ENCODE results near the gene FAM25C.
"Not testable (repeated sequence)": the region's sequence is repeated elsewhere in the genome, so short reads cannot be mapped to it uniquely, and the experiment has no call there.

The FAM25C gene

DNA sequence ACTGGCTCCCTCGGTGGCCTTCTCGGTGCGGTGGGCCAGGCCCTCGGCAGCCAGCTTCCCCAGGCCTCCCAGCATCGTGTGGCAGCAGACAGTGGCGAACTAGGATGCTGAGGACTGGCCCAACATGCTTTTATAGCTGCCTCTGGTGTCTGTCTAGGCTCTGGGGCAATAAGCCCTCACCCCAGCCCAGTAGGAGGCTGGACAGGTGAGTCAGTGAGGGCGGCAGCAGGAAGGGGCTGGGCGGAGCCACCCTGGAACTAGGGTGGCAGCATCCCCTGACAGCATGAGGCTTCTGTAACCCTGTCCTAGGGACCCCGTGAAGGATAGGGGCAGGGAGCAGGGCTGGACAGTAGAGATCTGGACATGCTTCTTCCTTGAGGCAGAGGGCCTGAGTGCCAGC lies at the start of gene FAM25C:
FAM25C (minus strand) TSS at position 101 of the 400 bp plus-strand sequence; CDS start at position 75, 26 bp downstream.
- not testable (repeated sequence) for DNase-seq

DNA sequence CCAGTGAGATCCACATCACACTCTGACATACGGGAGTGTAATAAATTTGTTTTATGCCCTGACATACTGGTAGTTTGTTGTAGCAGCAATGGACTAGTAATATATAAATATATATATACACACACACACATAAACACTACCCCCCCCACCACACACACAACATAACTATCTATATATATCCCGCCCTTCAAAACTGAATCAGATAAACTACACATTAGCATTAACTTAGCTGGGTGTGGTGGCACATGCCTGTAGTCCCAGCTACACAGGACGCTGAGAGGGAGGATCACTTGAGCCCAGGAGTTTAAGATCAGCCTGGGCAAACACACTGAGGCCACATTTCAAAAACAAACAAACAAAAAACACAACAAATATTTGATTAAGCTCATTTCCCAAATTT lies 45.0 kb upstream of the FAM25C start:
- DNase-seq: not testable (repeated sequence)

GRCh38 chr10:48031390-48031789 lies 31.8 kb upstream of the FAM25C start:
- not testable (repeated sequence) for DNase-seq

GRCh38 chr10:48002306-48002705 lies 2.7 kb upstream of the FAM25C start:
- not testable (repeated sequence) for DNase-seq

DNA sequence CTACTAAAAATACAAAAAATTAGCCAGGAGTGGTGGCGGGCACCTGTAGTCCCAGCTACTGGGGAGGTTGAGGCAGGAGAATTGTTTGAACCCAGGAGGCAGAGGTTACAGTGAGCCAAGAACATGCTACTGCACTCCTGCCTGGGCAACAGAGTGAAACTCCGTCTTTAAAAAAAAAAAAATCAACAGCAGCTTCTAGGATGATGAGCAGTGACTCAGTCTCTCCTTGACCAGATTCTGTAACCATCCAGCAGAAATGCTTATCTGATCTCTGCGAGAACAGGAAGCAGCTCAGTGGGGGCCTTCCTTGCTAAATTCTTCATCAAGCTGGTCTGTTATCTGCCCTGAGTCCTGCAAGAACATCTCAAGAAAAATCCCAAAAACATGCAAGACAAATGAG lies 5.5 kb downstream of the FAM25C start:
- not testable (repeated sequence) for DNase-seq

- not testable (repeated sequence) for DNase-seq
Measured at GRCh38 chr10:47992560-47992959, 7.0 kb downstream of the FAM25C start.

DNA sequence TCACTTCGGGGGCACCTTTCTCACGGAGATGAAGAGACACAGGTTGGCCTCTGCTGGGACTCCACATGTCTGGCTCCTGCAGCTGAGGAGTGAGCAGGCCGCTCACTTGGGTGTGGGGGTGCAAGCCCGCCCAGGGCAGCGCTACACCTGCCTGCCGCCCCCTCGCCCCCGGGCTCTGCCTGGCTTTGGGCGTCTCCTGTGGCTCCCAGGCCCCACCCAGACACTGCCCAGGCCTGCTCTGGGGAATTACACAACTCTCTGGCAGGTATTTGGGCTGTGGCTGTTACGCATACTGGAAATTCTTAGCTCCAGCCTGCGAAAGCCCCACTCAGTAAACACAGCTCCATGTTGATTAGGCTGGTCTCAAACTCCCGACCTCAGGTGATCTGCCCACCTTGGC lies 7.9 kb downstream of the FAM25C start:
- not testable (repeated sequence) for DNase-seq

DNA sequence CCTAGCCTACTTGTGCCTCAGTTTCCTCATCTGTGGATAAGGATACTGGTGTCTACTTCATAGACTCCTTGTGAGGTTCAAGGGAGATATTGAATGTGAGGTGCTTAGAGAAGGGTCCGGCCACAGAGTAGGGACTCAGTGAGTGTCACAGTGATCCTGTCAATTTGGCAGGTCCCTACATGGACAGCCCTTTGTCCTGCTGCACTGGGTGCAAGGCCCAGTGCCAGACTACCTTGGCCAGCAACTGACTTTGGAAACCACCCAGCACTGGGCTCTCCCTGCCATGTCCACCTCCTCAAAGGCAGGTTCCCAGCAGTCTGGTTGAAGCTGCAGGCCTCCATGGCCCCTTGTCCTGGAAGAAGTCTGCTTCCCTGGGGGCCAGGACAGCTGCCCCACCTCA lies 9.5 kb downstream of the FAM25C start:
- DNase-seq: not testable (repeated sequence)

DNA sequence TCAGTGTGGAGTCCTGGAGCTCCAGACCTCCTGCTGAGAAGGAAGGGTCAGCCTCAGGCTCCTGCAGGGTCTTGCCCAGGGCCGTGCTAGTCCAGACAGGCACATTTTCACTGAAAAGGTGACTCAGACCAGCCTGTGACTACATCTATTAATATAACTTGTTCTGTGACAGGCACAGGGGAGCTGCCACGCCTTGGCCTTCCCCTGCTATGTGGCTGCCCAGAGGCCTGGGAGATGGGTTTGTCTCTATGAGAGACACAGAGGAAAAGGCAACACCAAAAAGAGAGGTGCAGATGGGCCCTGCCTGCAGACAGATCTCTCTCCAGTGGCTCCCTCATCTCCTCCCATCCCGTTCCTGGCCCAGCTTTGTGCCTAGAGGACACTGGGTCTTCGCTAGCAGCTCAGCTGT lies 10.0 kb downstream of the FAM25C start:
- DNase-seq: not testable (repeated sequence)

DNA sequence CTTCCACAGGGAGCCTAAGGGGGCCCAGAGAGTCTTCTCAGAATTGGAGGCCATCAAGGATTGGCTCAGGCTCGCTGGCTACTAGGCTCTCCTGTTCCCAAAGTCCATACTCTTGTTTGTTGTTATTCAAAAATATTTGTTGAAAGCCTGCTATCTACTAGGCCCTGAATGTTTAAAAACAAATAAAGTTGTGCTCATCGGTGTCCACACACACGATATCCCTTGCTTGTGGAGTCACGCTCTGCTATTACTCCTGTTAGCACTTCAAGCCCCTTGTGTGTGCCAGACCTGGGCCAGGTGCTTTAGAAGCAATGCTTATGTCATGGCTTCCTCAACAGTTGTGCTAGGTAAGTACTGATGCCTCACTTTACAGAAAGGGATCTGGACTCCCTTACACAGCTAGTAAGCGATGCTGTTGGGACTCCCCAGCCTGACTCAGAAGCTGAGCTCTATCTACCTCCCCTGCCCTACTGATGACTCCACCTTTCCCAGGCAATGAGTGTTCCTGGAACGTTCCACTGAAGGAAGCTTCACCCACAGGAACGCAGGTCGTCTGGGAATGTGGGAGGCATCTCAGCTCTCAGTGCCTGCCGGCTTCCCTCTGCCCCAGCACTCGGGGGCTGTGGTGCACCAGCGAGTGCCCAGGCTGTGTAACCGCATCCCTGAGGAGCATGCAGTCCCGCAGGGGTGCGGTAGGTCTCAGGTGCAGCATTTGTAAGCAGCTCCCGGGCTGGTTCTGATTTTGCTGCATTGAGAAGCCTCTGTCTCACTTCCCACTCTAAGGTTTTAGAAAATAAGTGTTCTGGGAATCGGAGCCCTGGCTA lies 10.7 kb downstream of the FAM25C start:
- not testable (repeated sequence) for DNase-seq

DNA sequence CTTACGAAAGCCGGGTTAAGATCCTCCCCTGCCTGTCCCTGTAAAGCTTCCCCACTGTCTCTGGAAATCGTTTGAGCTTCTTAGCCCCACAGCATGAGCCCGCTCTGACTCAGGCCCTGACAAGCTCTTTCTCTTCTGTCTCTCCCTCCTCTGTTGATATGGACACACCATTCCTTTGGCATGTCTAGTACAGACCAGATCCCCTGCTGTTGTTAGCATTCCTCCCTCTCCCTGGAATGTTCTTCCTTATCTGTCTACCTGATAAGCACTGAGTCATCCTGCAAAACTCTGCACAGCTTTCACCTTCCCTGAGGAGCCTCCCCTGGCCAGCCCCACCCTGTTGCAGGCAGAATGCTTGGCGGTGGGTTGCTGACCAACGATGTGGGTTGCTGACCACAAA lies 11.6 kb downstream of the FAM25C start:
- not testable (repeated sequence) for DNase-seq

- DNase-seq: peak; percentile 22
Measured at GRCh38 chr10:47986413-47987230, 13.0 kb downstream of the FAM25C start.

- not testable (repeated sequence) for DNase-seq
Measured at GRCh38 chr10:47975409-47975808, 24.2 kb downstream of the FAM25C start.

- DNase-seq: not testable (repeated sequence)
Measured at GRCh38 chr10:47973131-47973530, 26.5 kb downstream of the FAM25C start.

DNA sequence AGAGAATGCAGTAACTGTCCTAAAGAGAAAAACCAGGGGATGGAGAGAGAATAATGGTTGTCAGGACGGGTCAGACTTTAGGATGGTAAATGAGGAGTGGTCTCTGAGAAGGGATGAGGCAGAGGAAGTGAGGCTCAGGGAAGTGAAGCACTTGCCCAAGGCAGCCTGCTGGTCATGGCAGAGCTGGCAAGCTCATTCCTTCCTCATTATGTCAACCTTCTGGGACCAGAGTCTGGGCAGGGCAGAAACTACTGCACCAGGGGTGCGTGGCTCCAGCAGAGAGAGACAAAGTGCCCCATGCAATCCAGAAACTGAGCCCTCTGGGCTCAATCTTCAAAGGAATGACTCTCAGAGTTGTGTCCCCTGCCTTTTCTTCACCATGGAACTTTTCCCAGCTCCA lies 27.5 kb downstream of the FAM25C start:
- DNase-seq: not testable (repeated sequence)

DNA sequence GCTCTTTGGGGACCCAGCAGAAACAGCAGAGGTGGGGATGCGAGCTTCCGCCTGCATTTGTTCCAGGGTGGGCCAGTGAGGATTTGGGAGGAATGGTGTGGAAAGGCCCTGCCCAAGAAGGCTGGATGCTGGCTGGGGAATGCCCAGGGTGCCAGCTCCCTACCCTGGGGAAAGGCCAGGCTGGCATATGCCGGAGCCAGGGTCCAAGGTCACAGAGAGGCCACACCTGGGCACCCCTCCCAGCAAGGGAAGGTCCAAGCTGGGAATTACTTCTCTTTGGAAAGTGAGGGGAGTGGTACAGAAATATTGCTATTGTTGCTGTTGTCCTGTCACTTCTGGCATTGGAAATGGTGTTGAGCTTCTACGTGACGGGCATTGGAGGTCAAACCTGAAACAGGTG lies 28.0 kb downstream of the FAM25C start:
- not testable (repeated sequence) for DNase-seq

GRCh38 chr10:47970047-47970446 lies 29.5 kb downstream of the FAM25C start:
- DNase-seq: not testable (repeated sequence)

DNA sequence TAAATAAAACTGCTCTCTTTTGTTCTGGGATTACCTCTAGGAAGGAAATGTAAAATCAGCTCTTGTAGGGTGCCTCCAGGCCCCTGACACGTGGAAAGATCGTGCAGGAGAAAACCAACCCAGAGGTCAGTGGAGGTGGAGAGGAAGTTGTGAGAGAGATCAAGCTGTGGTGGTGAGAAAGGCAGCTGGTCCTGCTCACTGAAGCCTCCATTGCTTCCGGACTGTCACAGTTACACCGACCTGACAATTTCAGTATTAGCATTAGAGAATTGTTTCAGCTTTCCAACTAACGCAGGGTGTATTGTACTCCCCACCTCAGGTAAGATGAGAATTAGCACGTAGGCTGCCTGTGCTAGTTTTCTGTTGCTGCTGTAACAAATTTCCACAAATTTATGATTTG lies 30.6 kb downstream of the FAM25C start:
- not testable (repeated sequence) for DNase-seq

GRCh38 chr10:47964280-47965063 lies 35.1 kb downstream of the FAM25C start:
- DNase-seq: not testable (repeated sequence)

GRCh38 chr10:47962785-47963184 lies 36.8 kb downstream of the FAM25C start:
- not testable (repeated sequence) for DNase-seq

- DNase-seq: not testable (repeated sequence)
Measured at GRCh38 chr10:47960699-47961098, 38.9 kb downstream of the FAM25C start.

DNA sequence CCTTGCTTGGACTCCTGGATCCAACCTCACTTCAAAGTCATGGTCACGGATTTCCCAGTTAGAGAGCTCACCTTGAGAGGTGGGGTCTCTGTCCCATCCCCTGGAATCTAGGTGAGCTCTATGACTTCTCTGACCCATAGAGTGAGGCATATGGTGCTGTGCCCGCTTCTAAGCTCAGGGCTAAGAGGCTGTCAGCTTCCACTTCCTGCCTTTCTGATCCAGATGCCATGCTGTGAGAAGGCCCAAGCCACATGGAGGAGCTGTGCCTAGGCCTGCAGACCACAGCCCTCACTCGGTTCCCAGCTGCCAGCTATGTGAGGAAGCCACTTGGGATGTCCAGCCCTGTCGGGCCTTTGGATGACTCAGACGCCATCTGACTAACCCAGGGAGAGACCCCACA lies 39.9 kb downstream of the FAM25C start:
- DNase-seq: not testable (repeated sequence)

GRCh38 chr10:47957158-47957557 lies 42.4 kb downstream of the FAM25C start:
- DNase-seq: not testable (repeated sequence)
